Stimulated activated CD8-positive, alpha-beta memory T cell treated with anti-CD3 and anti-CD28 coated beads, Interleukin-15, amount 100 ng/mL, for 4 hours (primary cell): Measurements from ENCODE around the gene ADORA2A.

ENCODE experiments used
- DNase-seq, 2 donors: peaks; one replicate each; pipeline ENCODE4 v3.0.0-alpha.2; 2020; ENCODE audit warnings: low read depth in 2 of 2

The ADORA2A gene

GRCh38 chr22:24418786-24419474, 8.5 kb upstream of the ADORA2A start:
- no peak for DNase-seq

GRCh38 chr22:24419475-24419850, 7.9 kb upstream of the ADORA2A start:
- DNase-seq: no peak

- no peak for DNase-seq
Measured at GRCh38 chr22:24420072-24420976, 7.1 kb upstream of the ADORA2A start.

- no peak for DNase-seq
Measured at GRCh38 chr22:24420977-24421343, 6.4 kb upstream of the ADORA2A start.

GRCh38 chr22:24421428-24421931, 5.9 kb upstream of the ADORA2A start:
- DNase-seq: no peak

GRCh38 chr22:24422102-24422665, 5.2 kb upstream of the ADORA2A start:
- DNase-seq: no peak

- DNase-seq: no peak
Measured at GRCh38 chr22:24423519-24424000, 3.8 kb upstream of the ADORA2A start.

GRCh38 chr22:24424001-24424900, 3.1 kb upstream of the ADORA2A start:
- DNase-seq: no peak

GRCh38 chr22:24424901-24425775, 2.3 kb upstream of the ADORA2A start:
- no peak for DNase-seq

GRCh38 chr22:24426436-24426835, 963 bp upstream of the ADORA2A start:
- no peak for DNase-seq

- no peak for DNase-seq
Measured at GRCh38 chr22:24426851-24427499, 424 bp upstream of the ADORA2A start.

GRCh38 chr22:24428751-24429410, 1.5 kb downstream of the ADORA2A start:
- no peak for DNase-seq

GRCh38 chr22:24429411-24430365, 2.3 kb downstream of the ADORA2A start:
- DNase-seq: no peak

GRCh38 chr22:24430431-24431308, 3.3 kb downstream of the ADORA2A start:
- DNase-seq: no peak

- DNase-seq: no peak
Measured at GRCh38 chr22:24431309-24432034, 4.1 kb downstream of the ADORA2A start.

GRCh38 chr22:24432059-24432853, 4.9 kb downstream of the ADORA2A start:
- DNase-seq: peak; percentile 42 to 44
